Activated T-cell treated with anti-CD3 and anti-CD28 coated beads for 48 hours (primary cell): ENCODE measurements around the gene TC2N.
"Not testable (repeated sequence)": the region's sequence is repeated elsewhere in the genome, so short reads cannot be mapped to it uniquely, and the experiment has no call there.

ENCODE experiments used
- DNase-seq: peaks from one replicate; pipeline ENCODE4 v3.0.0-alpha.2; 2020; ENCODE audit warnings: low read depth

Gene TC2N

GRCh38 chr14:91753501-91754128 lies 113.7 kb downstream of the TC2N start:
- no peak for DNase-seq

GRCh38 chr14:91752961-91753360 lies 114.4 kb downstream of the TC2N start:
- no peak for DNase-seq

GRCh38 chr14:91751719-91752118 lies 115.6 kb downstream of the TC2N start:
- DNase-seq, result no peak

GRCh38 chr14:91750634-91751198 lies 116.6 kb downstream of the TC2N start:
- DNase-seq, result no peak

- DNase-seq, result no peak
Observed at GRCh38 chr14:91749868-91750267, 117.5 kb downstream of the TC2N start.

- no peak for DNase-seq
Observed at GRCh38 chr14:91748049-91748448, 119.3 kb downstream of the TC2N start.

GRCh38 chr14:91745344-91745743 lies 122.0 kb downstream of the TC2N start:
- DNase-seq, result no peak

- no peak for DNase-seq
Observed at GRCh38 chr14:91744068-91744480, 123.3 kb downstream of the TC2N start.

- no peak for DNase-seq
Observed at GRCh38 chr14:91743305-91743653, 124.1 kb downstream of the TC2N start.

GRCh38 chr14:91742621-91743304 lies 124.6 kb downstream of the TC2N start:
- DNase-seq, result no peak

GRCh38 chr14:91739867-91740266 lies 127.5 kb downstream of the TC2N start:
- DNase-seq, result not testable (repeated sequence)

GRCh38 chr14:91737619-91738018 lies 129.7 kb downstream of the TC2N start:
- no peak for DNase-seq

- DNase-seq, result no peak
Observed at GRCh38 chr14:91732859-91733477, 134.4 kb downstream of the TC2N start.

- no peak for DNase-seq
Observed at GRCh38 chr14:91732439-91732838, 134.9 kb downstream of the TC2N start.

- no peak for DNase-seq
Observed at GRCh38 chr14:91731986-91732385, 135.3 kb downstream of the TC2N start, which contains the start of gene CATSPERB. CATSPERB (minus strand) TSS chr14:91732086; CDS start chr14:91729479, 2,607 bp downstream.

- DNase-seq, result no peak
Observed at GRCh38 chr14:91731018-91731417, 136.3 kb downstream of the TC2N start.

GRCh38 chr14:91729756-91730155 lies 137.6 kb downstream of the TC2N start:
- no peak for DNase-seq
